GM18951 (cell line): ENCODE measurements around the gene MT1G.

Source experiments
- POLR2A ChIP-seq: IDR thresholded peaks from 4 replicates; pipeline ENCODE4 v1.6.1; 2011; ENCODE audit warnings: mild to moderate bottlenecking; ENCODE audit not compliant: insufficient read length, insufficient read depth; ENCODE audit errors: extremely low read depth
- in situ Hi-C: fragments of 300-500 bp; cut with MboI; formaldehyde crosslinking; loops from one replicate; pipeline ENCODE4 v1.12.0; 2022; ENCODE audit warnings: low sequenced_read_pairs, mixed read lengths, inconsistent platforms; ENCODE audit not compliant: unreplicated experiment

The MT1G gene

DNA sequence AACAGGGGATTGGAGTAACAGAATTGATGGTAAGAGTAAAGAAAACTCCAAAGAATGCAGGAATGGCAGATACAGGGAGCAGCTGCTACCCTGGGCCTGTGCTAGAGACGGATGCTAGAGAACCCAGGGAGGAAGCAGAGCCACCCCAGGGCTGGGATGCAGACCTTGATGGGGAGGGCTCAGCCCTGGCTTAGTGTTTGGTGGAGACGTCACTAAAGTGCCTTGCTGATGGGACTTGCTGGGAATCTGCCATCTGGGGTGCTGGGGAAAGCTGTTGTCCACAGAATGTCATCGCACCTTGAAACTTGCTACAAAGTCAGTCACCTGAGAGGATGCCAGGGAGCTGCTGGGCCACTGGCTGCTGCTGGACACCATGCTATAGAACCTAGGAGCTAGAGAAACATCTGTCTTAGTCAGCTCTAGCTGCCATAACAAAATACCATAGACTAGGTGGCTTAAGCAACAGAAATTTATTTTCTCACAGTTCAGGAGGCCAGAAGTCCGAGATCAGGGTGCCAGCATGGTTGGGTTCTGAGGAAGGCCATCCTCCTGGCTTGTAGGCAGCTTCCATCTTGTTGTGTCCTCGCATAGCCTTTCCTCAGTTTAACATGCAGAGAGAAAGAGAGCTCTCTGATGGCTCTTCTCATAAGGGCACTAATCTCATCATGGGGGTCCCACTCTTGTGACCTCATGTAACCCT, 29.7 kb upstream of the MT1G start:
- TF ChIP-seq POLR2A = no peak
- in situ Hi-C loops = loop anchor here (5.0 kb wide), 1 partner anchor 120 kb away; no protein-coding TSS in a partner anchor

- no peak for TF ChIP-seq POLR2A
- in situ Hi-C loops = loop anchor here (5.0 kb wide), 1 partner anchor 118 kb away; no protein-coding TSS in a partner anchor
Measured at GRCh38 chr16:56695246-56695645, 27.4 kb upstream of the MT1G start.

DNA sequence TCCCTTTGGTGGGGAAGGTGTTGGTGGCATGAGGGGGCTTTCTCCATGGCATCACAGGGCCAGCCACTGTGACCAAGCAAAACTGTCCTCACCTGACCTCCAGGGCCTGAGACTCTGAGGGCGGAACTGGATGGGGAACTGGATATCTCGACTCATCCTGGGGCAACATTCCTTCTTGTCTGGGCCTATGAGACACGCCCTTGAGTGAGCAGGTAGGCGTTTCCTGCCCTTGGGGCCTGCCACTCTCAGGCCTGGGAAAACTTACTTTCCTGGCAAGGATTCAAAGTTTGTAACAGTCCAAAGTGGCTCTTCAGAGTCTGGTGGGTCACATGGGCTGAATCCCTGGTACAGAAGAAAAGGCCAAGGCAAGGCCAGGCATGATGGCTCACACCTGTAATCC, 24.0 kb upstream of the MT1G start:
- no peak for TF ChIP-seq POLR2A
- in situ Hi-C loops = no loop called here

- TF ChIP-seq POLR2A = no peak
- in situ Hi-C loops = no loop called here
Measured at GRCh38 chr16:56690420-56691122, 22.7 kb upstream of the MT1G start.

DNA sequence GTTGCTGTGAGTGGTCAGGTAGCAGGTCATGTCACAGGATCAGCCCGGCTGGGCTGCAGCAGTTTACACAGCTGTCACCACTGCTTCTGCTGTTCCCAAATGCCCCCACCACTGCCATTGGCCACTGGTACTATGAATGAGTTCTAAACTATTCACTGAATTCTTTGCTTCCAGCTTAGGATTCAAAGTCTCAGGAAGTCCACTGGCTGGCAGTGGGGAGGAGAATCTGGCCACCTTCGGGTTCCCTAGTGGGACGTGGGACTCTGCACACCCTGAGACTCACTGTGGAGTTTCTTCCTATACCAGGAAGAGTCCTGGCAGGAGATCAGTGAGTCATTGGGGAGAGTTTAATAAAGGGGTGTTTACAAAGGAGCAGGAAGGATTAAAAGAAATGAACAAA, 21.3 kb upstream of the MT1G start:
- TF ChIP-seq POLR2A = no peak
- in situ Hi-C loops = no loop called here

DNA sequence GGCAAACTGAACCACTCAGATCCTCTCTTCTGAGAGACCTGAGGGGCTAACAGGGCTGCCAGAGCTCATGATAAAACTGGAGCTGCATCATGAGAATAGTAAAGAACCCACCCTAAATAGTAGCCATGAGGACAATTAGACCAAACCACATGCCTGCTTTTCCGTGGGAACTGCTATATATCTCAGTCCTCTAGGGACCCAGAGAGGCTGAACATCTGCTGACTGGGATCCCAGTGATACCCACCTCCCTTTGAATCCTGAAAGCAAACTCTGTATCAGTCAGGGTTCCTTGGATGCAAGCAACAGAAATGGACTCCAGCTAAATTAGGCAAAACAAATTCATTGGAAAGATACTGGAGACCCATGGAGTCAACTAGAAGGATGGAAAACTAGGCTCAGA, 20.9 kb upstream of the MT1G start:
- in situ Hi-C loops = no loop called here
- no peak for TF ChIP-seq POLR2A

DNA sequence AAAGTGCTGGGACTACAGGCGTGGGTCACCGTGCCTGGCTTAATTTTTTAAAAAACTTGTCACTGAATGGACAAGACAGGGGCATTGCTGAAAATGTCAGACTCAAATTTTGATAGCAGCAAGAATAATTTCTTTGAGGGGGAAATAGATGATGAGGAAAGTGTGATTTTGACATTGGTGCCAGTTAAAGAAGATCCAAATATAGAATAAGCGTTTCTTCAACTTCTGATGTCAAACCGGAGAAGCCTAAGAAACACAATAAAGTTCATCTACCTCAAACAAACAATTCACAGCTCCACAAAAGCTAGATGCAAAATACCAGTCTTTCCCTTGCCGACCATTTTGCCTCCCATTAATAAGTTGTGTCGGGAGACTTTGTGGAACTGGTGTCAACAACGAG, 18.9 kb upstream of the MT1G start:
- no peak for TF ChIP-seq POLR2A
- in situ Hi-C loops = no loop called here

- no peak for TF ChIP-seq POLR2A
- in situ Hi-C loops = no loop called here
Measured at GRCh38 chr16:56684926-56685590, 17.2 kb upstream of the MT1G start.

- in situ Hi-C loops = no loop called here
Measured at GRCh38 chr16:56684256-56684925, 16.5 kb upstream of the MT1G start.

DNA sequence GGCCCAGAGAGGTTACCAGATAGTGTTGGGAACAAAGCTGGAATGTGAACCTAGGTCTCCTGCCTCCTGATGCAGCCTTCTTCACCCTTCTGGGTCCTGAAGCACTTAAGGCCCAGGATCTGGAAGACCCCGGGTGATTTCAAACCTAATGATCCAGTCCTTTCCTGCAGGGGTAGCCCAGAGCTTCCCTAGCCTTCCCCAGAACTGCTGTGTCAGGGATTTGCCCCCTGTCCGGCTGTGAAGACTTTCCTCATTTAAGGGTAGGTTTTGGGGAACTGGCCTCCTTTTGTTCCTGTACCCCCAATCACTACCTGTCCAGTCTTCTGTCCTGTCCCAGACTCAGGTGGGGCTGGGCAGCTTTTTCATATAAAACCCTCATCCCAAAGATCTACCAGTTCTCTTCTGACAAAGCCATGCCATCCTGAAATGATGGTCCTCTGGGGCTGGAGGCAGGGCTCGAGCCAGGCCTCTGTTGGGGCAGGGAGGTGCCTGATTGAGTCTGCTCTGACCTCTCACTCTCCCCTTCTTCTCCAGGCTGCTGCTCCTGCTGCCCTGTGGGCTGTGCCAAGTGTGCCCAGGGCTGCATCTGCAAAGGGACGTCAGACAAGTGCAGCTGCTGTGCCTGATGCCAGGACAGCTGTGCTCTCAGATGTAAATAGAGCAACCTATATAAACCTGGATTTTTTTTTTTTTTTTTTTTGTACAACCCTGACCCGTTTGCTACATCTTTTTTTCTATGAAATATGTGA, 15.7 kb upstream of the MT1G start:
- in situ Hi-C loops = no loop called here
- TF ChIP-seq POLR2A = no peak

More at GRCh38 chr16:56684256-56684925, 16.5 kb upstream of the MT1G start:
- no peak for TF ChIP-seq POLR2A

DNA sequence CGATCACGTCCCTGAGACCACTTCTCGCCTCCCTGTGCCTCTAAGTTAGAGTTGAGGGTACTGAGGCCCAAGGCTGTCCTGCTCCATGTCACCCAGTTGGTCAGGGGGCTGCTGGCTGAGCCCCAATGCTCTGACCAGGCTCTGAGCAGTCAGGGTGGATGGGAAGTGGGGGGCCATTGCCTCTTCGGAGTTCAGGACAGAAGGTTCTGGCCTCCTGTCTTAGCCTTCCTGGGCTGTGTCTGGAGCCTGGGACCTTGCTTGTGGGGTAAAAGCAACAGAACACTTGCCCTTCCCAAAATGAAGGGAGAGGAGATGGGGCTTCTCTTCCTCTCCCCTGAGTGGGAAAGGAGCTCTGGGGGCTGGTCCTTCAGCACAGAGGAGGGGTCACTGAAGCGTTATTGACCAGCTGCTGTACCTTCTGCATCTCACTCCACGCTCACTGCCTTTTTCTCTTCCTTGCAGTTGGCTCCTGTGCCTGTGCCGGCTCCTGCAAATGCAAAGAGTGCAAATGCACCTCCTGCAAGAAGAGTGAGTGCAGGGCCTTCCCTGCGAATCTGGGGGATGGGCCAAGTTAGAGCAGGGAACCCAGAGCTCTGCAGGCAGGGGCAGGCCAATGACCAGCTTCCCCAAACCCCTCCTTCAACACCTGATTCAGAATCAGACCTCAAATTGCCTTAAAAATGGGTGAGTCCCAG, 15.0 kb upstream of the MT1G start:
- in situ Hi-C loops = no loop called here
- no peak for TF ChIP-seq POLR2A
